SK-N-SH (cell line): ENCODE data around the gene NCOA5. TPM values are rescaled to one million over a fixed set of nuclear protein-coding genes. Genes with fewer than 3 reads are reported as not detected.

Experiments used
- CTCF ChIA-PET: fragments of 300-600, 350-600 bp; formaldehyde crosslinking; extraction: SDS; loops from one replicate; lab custom pipeline; 2021; lab: Yijun Ruan, JAX
- POLR2A ChIA-PET: fragments of 350-600 bp; sonication (Branson Sonifier 250); formaldehyde crosslinking; extraction: SDS; loops from one replicate; lab custom pipeline; 2020; ENCODE audit warnings: antibody characterized with exemption, inconsistent platforms; lab: Yijun Ruan, JAX
- DNase-seq: peaks from one replicate; pipeline ENCODE4 v3.0.0; 2012
- H2AFZ ChIP-seq: fragments of 200-600 bp; sonication (generic); 2 replicates; pipeline ENCODE4 v1.8.1; 2016; ENCODE audit warnings: antibody characterized with exemption, mild to moderate bottlenecking, low read depth
- H3F3A ChIP-seq: fragments of 200-600 bp; sonication (generic); replicated peaks from 2 replicates; pipeline ENCODE3; 2016; ENCODE audit warnings: antibody characterized with exemption, mild to moderate bottlenecking; ENCODE audit not compliant: insufficient read depth
- H3K27ac ChIP-seq, 2 experiments: fragments of 200-500 bp in 1 of 2; fragments of 200-600 bp in 1 of 2; sonication (Bioruptor generic) in 1 of 2; sonication (generic), shearing (Covaris generic) in 1 of 2; 2 replicates each; pipeline versions ENCODE4 v1.5.1 to v1.6.1; 2014 to 2016; ENCODE audit warnings: low read depth in 2 of 2, inconsistent platforms in 1 of 2, low read length in 1 of 2, mild to moderate bottlenecking in 1 of 2, mixed read lengths in 1 of 2
- H3K27me3 ChIP-seq: fragments of 200-600 bp; sonication (generic), shearing (Covaris generic); 2 replicates; pipeline ENCODE4 v1.6.1; 2016; ENCODE audit warnings: mixed run types; ENCODE audit not compliant: insufficient read depth
- H3K36me3 ChIP-seq, 2 experiments: fragments of 200-500 bp in 1 of 2; fragments of 200-600 bp in 1 of 2; sonication (Bioruptor generic) in 1 of 2; sonication (generic) in 1 of 2; replicated peaks in 1 of 2; 2 replicates each; pipeline versions ENCODE3 to v1.5.1; 2014 to 2016; ENCODE audit warnings: low read length in 1 of 2, mild to moderate bottlenecking in 1 of 2; ENCODE audit not compliant: insufficient read depth in 2 of 2, control insufficient read depth in 1 of 2
- H3K4me1 ChIP-seq, 2 experiments: fragments of 200-500 bp in 1 of 2; fragments of 200-600 bp in 1 of 2; sonication (Bioruptor generic) in 1 of 2; sonication (generic), shearing (Covaris generic) in 1 of 2; 2 replicates each; pipeline versions ENCODE4 v1.5.1 to v1.6.1; 2014 to 2016; ENCODE audit warnings: low read depth in 1 of 2, low read length in 1 of 2, mixed run types in 1 of 2; ENCODE audit not compliant: insufficient read depth in 2 of 2, control insufficient read depth in 1 of 2
- H3K4me2 ChIP-seq: fragments of 200-600 bp; sonication (generic), shearing (Covaris generic); 2 replicates; pipeline ENCODE4 v1.6.1; 2017; ENCODE audit warnings: mixed run types
- H3K4me3 ChIP-seq, 2 experiments: fragments of 200-500 bp in 1 of 2; fragments of 200-600 bp in 1 of 2; sonication (Bioruptor generic) in 1 of 2; sonication (generic), shearing (Covaris generic) in 1 of 2; 2 replicates each; pipeline versions ENCODE4 v1.5.1 to v1.8.1; 2014 to 2016; ENCODE audit warnings: low read depth in 2 of 2, inconsistent platforms in 1 of 2, low read length in 1 of 2, mild to moderate bottlenecking in 1 of 2, mixed read lengths in 1 of 2, moderate library complexity in 1 of 2
- H3K79me2 ChIP-seq: fragments of 200-600 bp; sonication (generic); 2 replicates; pipeline ENCODE4 v1.8.1; 2017; ENCODE audit warnings: mild to moderate bottlenecking; ENCODE audit not compliant: insufficient read depth
- H3K9ac ChIP-seq: fragments of 200-600 bp; sonication (generic); 2 replicates; pipeline ENCODE4 v1.6.1; 2017; ENCODE audit warnings: mixed run types
- H3K9me2 ChIP-seq: fragments of 200-600 bp; sonication (generic); 2 replicates; pipeline ENCODE4 v1.6.1; 2017; ENCODE audit warnings: mixed run types
- H3K9me3 ChIP-seq: fragments of 200-600 bp; sonication (generic); 2 replicates; pipeline ENCODE4 v1.6.1; 2017; ENCODE audit warnings: mixed run types, mild to moderate bottlenecking, moderate library complexity
- H4K20me1 ChIP-seq: fragments of 200-600 bp; sonication (generic); 2 replicates; pipeline ENCODE4 v1.6.1; 2017; ENCODE audit warnings: mild to moderate bottlenecking, mixed run types; ENCODE audit not compliant: insufficient read depth
- CHD2 ChIP-seq: fragments of 150-350 bp; IDR thresholded peaks from 2 replicates; pipeline ENCODE4 v1.6.1; 2018; ENCODE audit warnings: low read length; ENCODE audit not compliant: partially characterized antibody
- EZH2phosphoT487 ChIP-seq: fragments of 200-600 bp; sonication (generic); IDR thresholded peaks from 2 replicates; pipeline ENCODE4 v1.6.1; 2017; ENCODE audit warnings: low read depth, mixed run types, mild to moderate bottlenecking, antibody characterized with exemption, moderate library complexity, borderline replicate concordance
- FOXM1 ChIP-seq: IDR thresholded peaks from 2 replicates; pipeline ENCODE4 v1.4.0; 2012; ENCODE audit warnings: low read depth, mild to moderate bottlenecking
- MEF2A ChIP-seq: IDR thresholded peaks from 2 replicates; pipeline ENCODE4 v1.4.0; 2012; ENCODE audit warnings: low read depth, borderline replicate concordance
- MXI1 ChIP-seq: IDR thresholded peaks from 2 replicates; pipeline ENCODE4 v1.6.1; 2012; ENCODE audit warnings: mild to moderate bottlenecking, low read depth, low read length, improper control_type of control experiment
- NFIC ChIP-seq: IDR thresholded peaks from 2 replicates; pipeline ENCODE4 v1.4.0; 2012; ENCODE audit warnings: borderline replicate concordance
- NRF1 ChIP-seq: IDR thresholded peaks from 2 replicates; pipeline ENCODE4 v1.6.1; 2012; ENCODE audit warnings: low read depth, mild to moderate bottlenecking, low read length
- POLR2AphosphoS5 ChIP-seq: IDR thresholded peaks from 2 replicates; pipeline ENCODE4 v1.6.1; 2012; ENCODE audit warnings: low read depth, low read length
- SMC3 ChIP-seq: IDR thresholded peaks from 2 replicates; pipeline ENCODE4 v1.6.1; 2012; ENCODE audit warnings: low read depth, low read length, improper control_type of control experiment
- TCF12 ChIP-seq: IDR thresholded peaks from 2 replicates; pipeline ENCODE4 v1.4.0; 2012
- WGBS: methylation state at CpG from one replicate; pipeline ENCODE4 v1.1.6; 2017; ENCODE audit warnings: low lambda C conversion rate; 5-methylcytosine and 5-hydroxymethylcytosine counted together
- polyA plus RNA-seq, 3 experiments: library from polyadenylated mRNA; depleted of rRNA; stranded (reverse); fragments of >200 nt; gene quantifications; 2 replicates each; pipeline ENCODE4 v1.2.3, GENCODE V29; 2012
- TF ChIP-seq, protein P1 (sequence below): IDR thresholded peaks from 2 replicates; pipeline ENCODE4 v1.6.1; 2012; ENCODE audit warnings: mild to moderate bottlenecking, low read depth, low read length, moderate library complexity
- TF ChIP-seq, protein P2 (sequence below): fragments of 150-350 bp; IDR thresholded peaks from 2 replicates; pipeline ENCODE4 v1.6.1; 2017; ENCODE audit warnings: antibody characterized with exemption, low read length, low read depth, borderline replicate concordance

The NCOA5 gene
- polyA plus RNA-seq, 1 of the 3 experiments (the other 2 are of a cell fraction): 20.4 TPM

- Histone ChIP-seq H3K27me3 (no peaks in the 10 kb centered on the region), H3K27ac (no peak overlapping the region; a peak in 1 of 4 replicates), H3K4me3 (no peak overlapping the region), H3K79me2 (no peaks in the 10 kb centered on the region), H3K9ac (no peak overlapping the region), H3K4me1 (peaks cover 5 to 10% of the 10 kb centered on the region in 2 experiments; a peak in 2 of 4 replicates), H2AFZ (no peak overlapping the region), H3K4me2 (no peak overlapping the region), H3F3A (peaks cover 5% of the 10 kb centered on the region), H3K36me3 (peaks cover 21 to 40% of the 10 kb centered on the region in 2 experiments), H3K9me3 (no peaks in the 10 kb centered on the region), H3K9me2 (no peaks in the 10 kb centered on the region), H4K20me1 (peaks cover 18% of the 10 kb centered on the region; the same call in 1 of the 2 replicates)
- 94% methylated on average over 17 of the region's 35 CpGs for WGBS
- POLR2A ChIA-PET: no interaction called here
- TF ChIP-seq, protein P1, sequence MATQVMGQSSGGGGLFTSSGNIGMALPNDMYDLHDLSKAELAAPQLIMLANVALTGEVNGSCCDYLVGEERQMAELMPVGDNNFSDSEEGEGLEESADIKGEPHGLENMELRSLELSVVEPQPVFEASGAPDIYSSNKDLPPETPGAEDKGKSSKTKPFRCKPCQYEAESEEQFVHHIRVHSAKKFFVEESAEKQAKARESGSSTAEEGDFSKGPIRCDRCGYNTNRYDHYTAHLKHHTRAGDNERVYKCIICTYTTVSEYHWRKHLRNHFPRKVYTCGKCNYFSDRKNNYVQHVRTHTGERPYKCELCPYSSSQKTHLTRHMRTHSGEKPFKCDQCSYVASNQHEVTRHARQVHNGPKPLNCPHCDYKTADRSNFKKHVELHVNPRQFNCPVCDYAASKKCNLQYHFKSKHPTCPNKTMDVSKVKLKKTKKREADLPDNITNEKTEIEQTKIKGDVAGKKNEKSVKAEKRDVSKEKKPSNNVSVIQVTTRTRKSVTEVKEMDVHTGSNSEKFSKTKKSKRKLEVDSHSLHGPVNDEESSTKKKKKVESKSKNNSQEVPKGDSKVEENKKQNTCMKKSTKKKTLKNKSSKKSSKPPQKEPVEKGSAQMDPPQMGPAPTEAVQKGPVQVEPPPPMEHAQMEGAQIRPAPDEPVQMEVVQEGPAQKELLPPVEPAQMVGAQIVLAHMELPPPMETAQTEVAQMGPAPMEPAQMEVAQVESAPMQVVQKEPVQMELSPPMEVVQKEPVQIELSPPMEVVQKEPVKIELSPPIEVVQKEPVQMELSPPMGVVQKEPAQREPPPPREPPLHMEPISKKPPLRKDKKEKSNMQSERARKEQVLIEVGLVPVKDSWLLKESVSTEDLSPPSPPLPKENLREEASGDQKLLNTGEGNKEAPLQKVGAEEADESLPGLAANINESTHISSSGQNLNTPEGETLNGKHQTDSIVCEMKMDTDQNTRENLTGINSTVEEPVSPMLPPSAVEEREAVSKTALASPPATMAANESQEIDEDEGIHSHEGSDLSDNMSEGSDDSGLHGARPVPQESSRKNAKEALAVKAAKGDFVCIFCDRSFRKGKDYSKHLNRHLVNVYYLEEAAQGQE: no peak
- TF ChIP-seq FOXM1: no peak
- no peak for TF ChIP-seq SMC3
- TF ChIP-seq NRF1: no peak
- no peak for TF ChIP-seq MEF2A
- no peak for TF ChIP-seq NFIC
- TF ChIP-seq MXI1: no peak
- DNase-seq: no peak
- CTCF ChIA-PET: interaction anchor here (1.3 to 1.5 kb wide), 2 partner anchors 37 to 70 kb away, joined by 4 to 5 read pairs; no protein-coding TSS in a partner anchor
Measured at GRCh38 chr20:46058599-46059281, 31.0 kb downstream of the NCOA5 start.

- Histone ChIP-seq H3K4me3 (no peak overlapping the region; a peak in 1 of 4 replicates), H3K9ac (no peak overlapping the region), H3K27ac (no peak overlapping the region)
- CTCF ChIA-PET: interaction anchor here (0.6 to 1.5 kb wide), 3 partner anchors 36 to 70 kb away, joined by 3 to 5 read pairs (median 4); no protein-coding TSS in a partner anchor
- no peak for DNase-seq
- no peak for TF ChIP-seq TCF12
- TF ChIP-seq, protein P2, sequence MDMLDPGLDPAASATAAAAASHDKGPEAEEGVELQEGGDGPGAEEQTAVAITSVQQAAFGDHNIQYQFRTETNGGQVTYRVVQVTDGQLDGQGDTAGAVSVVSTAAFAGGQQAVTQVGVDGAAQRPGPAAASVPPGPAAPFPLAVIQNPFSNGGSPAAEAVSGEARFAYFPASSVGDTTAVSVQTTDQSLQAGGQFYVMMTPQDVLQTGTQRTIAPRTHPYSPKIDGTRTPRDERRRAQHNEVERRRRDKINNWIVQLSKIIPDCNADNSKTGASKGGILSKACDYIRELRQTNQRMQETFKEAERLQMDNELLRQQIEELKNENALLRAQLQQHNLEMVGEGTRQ: no peak
- no peak for TF ChIP-seq POLR2AphosphoS5
- no peak for TF ChIP-seq MEF2A
- no peak for TF ChIP-seq CHD2
- no peak for TF ChIP-seq SMC3
- no peak for TF ChIP-seq EZH2phosphoT487
- TF ChIP-seq, all 33 proteins: peak for 0
- Histone ChIP-seq H3K27me3 (no peaks in the 10 kb centered on the region), H3K79me2 (no peaks in the 10 kb centered on the region), H3K9me2 (no peaks in the 10 kb centered on the region), H3K4me2 (no peak overlapping the region), H4K20me1 (peaks cover 18% of the 10 kb centered on the region; the same call in 1 of the 2 replicates), H3K36me3 (peaks cover 16 to 33% of the 10 kb centered on the region in 2 experiments), H3K4me1 (peaks cover 5 to 10% of the 10 kb centered on the region in 2 experiments; a peak in 2 of 4 replicates), H3K9me3 (no peaks in the 10 kb centered on the region), H2AFZ (no peak overlapping the region), H3F3A (peaks cover 5% of the 10 kb centered on the region)
- WGBS: 98% methylated on average over 66 of the region's 66 CpGs
- POLR2A ChIA-PET: no interaction called here
Measured at GRCh38 chr20:46057856-46058598, 31.7 kb downstream of the NCOA5 start.
